CD4-positive, alpha-beta T cell treated with Interleukin-17A for 4 hours (primary cell): Measurements from ENCODE around the gene MYBL2.

Experiments
- DNase-seq: peaks from one replicate; pipeline ENCODE4 v3.0.0-alpha.2; 2020; ENCODE audit warnings: mixed read lengths

The MYBL2 gene

GRCh38 chr20:43686820-43687219 lies 19.9 kb downstream of the MYBL2 start:
- DNase-seq: no peak

GRCh38 chr20:43689165-43689564 lies 22.3 kb downstream of the MYBL2 start:
- no peak for DNase-seq

GRCh38 chr20:43690943-43691598 lies 24.2 kb downstream of the MYBL2 start:
- no peak for DNase-seq

- peak; percentile 70 for DNase-seq
These were observed 25.1 kb downstream of the MYBL2 start for GRCh38 chr20:43691928-43692524.

- no peak for DNase-seq
These were observed 27.8 kb downstream of the MYBL2 start for GRCh38 chr20:43694763-43695162.

GRCh38 chr20:43695571-43695970 lies 28.7 kb downstream of the MYBL2 start:
- DNase-seq: no peak

- no peak for DNase-seq
These were observed 33.1 kb downstream of the MYBL2 start for GRCh38 chr20:43699941-43700565.

- no peak for DNase-seq
These were observed 33.7 kb downstream of the MYBL2 start for GRCh38 chr20:43700627-43701026.

GRCh38 chr20:43702502-43702901 lies 35.6 kb downstream of the MYBL2 start:
- no peak for DNase-seq

- no peak for DNase-seq
These were observed 43.6 kb downstream of the MYBL2 start for GRCh38 chr20:43710370-43711044.

- DNase-seq: no peak
These were observed 44.3 kb downstream of the MYBL2 start for GRCh38 chr20:43711098-43711654.

GRCh38 chr20:43715044-43715443 lies 48.1 kb downstream of the MYBL2 start:
- DNase-seq: no peak

GRCh38 chr20:43715511-43715910 lies 48.6 kb downstream of the MYBL2 start:
- DNase-seq: no peak

- DNase-seq: no peak
These were observed 49.2 kb downstream of the MYBL2 start for GRCh38 chr20:43716123-43716522.

- no peak for DNase-seq
These were observed 50.1 kb downstream of the MYBL2 start for GRCh38 chr20:43716757-43717615.

- DNase-seq: no peak
These were observed 50.7 kb downstream of the MYBL2 start for GRCh38 chr20:43717616-43717995.

GRCh38 chr20:43720007-43720406 lies 53.1 kb downstream of the MYBL2 start:
- DNase-seq: no peak

GRCh38 chr20:43721097-43721428 lies 54.1 kb downstream of the MYBL2 start:
- DNase-seq: no peak

GRCh38 chr20:43721429-43722152 lies 54.7 kb downstream of the MYBL2 start:
- DNase-seq: peak; percentile 9

- peak; percentile 61 for DNase-seq
These were observed 55.2 kb downstream of the MYBL2 start for GRCh38 chr20:43722153-43722505.

GRCh38 chr20:43723186-43723585 lies 56.3 kb downstream of the MYBL2 start:
- no peak for DNase-seq

- no peak for DNase-seq
These were observed 56.8 kb downstream of the MYBL2 start for GRCh38 chr20:43723735-43724134.
